AML-193 (cell line): ENCODE results near the gene CAST.
"Not testable (repeated sequence)": the region's sequence is repeated elsewhere in the genome, so short reads cannot be mapped to it uniquely, and the experiment has no call there.

Experiments
- DNase-seq, 2 experiments: peaks; one replicate each; lab custom pipeline; 2025; lab: John Stamatoyannopoulos, UW

CAST gene

GRCh38 chr5:96661855-96662724 lies at the start of gene CAST:
CAST (plus strand) TSS chr5:96662376; CDS start chr5:96662423, 47 bp downstream.
- peak; percentile 87 to 89 for DNase-seq

- DNase-seq = peak; percentile 35 to 46
Measured at GRCh38 chr5:96614110-96614691, 48.0 kb upstream of the CAST start.

- no peak for DNase-seq
Measured at GRCh38 chr5:96615223-96615622, 47.0 kb upstream of the CAST start.

DNA sequence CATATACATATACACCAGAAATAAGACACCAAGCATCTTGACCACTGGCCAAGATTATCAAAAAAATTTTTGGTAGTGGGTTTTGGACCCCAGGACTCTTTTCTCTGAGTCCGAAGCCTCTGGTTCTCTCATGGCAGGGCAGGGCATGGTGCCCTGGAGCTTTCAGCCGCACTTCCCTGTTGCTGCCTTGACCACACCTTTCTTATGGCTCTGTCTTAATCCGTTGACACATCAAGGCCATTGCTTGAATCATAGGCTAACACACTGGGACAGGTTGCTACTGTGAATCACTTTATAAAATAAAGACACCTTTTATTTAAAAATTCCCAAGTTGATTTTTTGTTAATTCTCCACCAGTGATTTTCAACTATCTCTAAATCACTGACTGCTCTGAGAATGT lies 45.4 kb upstream of the CAST start:
- DNase-seq = no peak

DNA sequence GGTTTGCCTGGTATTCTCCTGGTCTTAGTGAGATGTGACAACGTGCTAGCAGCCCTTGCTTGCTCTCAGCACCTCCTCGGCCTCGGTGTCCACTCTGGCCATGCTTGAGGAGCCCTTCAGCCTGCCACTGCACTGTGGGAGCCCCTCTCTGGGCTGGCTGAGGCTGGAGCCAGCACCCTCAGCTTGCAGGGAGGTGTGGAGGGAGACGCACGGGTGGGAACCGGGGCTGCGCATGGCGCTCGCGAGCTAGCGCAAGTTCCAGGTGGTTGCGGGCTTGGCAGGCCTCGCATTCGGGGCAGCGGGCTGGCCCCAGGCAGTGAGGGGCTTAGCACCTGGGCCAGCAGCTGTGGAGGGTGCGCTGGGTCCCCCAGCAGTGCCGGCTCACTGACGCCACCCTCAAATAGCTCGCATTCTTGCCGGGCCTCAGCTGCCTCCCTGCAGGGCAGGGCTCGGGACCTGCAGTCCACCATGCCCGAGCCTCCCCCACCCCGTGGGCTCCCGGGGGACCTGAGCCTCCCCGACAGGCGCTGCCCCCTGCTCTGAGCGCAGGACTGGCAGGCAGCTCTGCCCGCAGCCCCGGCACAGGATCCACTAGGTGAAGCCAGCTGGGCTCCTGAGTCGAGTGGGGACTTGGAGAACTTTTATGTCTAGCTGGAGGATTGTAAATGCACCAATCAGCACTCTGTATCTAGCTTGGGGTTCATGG lies 43.7 kb upstream of the CAST start:
- DNase-seq = not testable (repeated sequence)

DNA sequence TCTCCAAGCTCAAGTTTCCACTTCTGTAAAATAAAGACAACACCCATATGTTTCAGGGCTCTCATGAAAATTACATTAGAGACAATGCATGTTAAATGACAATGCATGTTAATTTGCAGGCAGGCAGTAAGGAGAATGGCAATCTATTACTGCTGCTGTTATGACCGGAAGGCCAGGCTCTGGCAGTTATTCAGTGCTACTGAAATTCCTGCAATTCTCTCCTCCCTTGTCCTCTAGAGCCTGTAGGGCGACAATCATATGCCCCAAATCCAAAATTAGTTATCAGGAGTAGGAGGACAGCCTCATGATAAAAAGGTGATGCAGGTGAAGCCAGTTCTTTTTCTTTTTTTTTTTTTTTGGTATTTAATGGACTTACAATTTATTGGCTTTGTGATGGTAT lies 42.2 kb upstream of the CAST start:
- DNase-seq = no peak

- no peak for DNase-seq
Measured at GRCh38 chr5:96624596-96624995, 37.6 kb upstream of the CAST start.

DNA sequence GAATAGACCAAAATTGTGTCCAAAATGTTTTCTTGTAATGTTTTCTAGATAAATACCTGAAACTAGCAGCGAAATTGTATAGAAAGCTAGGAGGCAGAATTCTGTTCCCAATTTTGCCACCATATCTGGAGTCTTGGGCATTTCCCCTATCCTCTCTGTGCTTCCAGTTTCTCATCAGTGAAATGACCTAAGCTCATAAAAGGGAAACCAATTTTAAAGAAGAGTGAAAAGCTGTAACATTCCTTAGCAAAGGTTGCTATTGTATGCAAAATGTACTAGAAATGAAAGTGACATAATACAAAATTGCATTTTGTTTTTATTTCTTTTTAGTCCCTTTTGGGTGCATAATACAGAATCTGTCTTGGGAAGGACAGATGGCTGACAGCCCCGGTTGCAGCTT lies 36.8 kb upstream of the CAST start:
- DNase-seq = no peak

DNA sequence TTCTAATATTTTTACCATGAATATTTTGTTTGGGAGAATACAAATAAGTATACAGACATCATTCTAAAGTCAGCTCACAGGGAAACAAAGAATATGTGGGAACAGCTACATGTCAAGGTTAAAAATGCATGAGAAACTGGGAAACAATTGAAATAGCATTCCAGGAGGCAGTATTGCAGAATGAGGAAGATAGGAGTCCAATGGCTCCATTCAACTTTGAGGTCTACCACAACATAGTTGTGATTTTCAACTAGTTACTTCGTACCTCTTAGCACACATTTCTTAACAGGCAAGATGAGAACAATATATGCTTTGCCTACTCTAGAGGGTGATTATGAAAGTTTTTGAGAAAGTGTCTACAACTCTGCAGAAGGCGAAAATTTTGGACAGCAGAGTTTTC lies 35.2 kb upstream of the CAST start:
- no peak for DNase-seq

- DNase-seq = no peak
Measured at GRCh38 chr5:96627792-96628398, 34.3 kb upstream of the CAST start.

- no peak for DNase-seq
Measured at GRCh38 chr5:96628406-96628805, 33.8 kb upstream of the CAST start.

DNA sequence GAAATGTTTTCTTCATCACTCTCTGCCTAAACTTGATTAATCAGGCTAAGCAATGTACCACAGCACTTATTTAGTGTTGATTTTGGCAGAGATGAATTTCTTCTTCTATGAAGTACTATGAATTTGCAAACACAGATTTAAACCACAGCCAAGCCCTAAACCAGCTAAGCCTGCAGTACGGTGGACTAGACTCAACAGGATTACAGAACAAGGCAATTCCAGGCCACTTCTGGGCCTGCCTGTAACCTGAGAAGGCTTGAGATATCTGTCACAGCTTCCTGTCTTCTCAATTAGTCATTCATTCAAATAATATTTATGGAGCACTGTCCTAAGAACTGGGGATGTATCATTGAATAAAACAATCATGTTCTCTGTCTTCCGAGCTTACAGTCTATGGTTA lies 32.4 kb upstream of the CAST start:
- DNase-seq = no peak

DNA sequence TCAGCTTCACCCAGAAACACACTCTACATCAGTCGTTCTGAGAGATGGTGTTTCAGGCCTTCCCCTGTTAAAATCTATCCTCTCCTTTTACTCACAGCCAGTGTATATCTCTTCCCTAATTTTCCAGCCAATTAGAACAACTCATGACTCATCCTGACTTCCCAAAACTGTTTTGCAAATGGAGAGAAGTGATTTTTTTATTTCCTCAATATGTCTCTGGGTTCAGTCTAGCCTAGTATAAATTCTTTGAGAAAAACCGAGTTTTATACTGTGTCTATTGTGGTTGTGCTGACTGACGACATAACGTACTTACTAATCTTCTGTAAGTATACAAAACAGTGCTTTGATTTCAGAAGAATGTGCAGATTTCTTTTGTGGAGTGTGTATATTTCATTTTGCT lies 28.4 kb upstream of the CAST start:
- no peak for DNase-seq

GRCh38 chr5:96634881-96635280 lies 27.3 kb upstream of the CAST start:
- DNase-seq = no peak

DNA sequence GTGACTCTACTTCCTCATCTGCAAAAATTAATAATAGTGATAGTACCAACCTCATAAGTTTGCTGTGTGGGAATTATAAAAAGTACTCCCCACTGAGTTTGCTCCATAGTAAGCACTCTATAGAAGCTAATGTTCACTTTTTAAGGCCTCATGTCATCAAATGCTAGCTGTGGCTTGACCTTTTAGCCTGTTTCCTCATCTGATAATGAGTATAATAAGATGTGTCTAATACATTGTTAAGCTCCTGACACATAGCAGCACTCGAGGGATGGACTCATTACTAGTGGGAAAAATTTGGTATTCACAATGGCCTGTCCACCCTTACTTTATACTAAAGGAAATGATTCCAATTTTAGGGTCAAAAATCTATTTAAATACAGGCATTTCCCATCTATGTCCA lies 26.1 kb upstream of the CAST start:
- no peak for DNase-seq

DNA sequence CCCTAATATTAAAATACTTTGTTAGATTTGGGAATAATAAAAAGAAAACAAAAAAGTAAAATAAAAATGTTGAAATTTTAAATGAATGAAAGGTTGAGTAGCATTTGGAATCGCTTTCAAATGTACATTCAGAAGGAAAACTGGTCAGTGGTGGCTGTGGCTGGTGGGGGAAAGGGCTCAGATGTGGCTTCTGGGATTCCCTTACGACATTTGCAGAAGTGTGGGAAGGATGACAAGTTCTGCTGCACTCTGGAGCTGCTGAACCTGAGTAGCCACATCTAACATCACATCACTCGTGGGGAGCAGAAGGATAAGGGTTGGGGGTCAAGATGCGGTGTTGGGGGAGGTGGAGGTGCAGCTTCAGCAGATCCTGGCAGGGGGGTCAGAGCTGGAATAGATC lies 25.6 kb upstream of the CAST start:
- no peak for DNase-seq

GRCh38 chr5:96637196-96637595 lies 25.0 kb upstream of the CAST start:
- no peak for DNase-seq

- no peak for DNase-seq
Measured at GRCh38 chr5:96638561-96638960, 23.6 kb upstream of the CAST start.

DNA sequence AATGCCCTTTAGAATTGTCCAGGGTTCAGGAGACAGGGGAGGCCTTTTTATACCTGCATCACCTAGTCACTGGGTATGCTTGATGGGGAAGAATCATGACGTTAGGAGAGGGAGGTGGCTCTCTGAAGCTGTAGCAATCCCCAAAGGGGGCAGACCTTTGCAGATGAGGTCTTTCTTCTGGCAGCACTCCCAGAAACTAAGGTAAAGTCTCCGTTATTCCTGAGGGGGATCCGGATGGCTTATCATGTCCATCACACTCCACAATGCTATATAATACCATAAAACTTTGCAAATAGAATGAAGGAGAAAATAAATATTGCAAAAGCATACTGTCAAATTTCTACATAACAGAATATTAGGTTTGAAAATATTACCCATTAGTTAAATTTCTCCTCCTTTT lies 21.5 kb upstream of the CAST start:
- no peak for DNase-seq

DNA sequence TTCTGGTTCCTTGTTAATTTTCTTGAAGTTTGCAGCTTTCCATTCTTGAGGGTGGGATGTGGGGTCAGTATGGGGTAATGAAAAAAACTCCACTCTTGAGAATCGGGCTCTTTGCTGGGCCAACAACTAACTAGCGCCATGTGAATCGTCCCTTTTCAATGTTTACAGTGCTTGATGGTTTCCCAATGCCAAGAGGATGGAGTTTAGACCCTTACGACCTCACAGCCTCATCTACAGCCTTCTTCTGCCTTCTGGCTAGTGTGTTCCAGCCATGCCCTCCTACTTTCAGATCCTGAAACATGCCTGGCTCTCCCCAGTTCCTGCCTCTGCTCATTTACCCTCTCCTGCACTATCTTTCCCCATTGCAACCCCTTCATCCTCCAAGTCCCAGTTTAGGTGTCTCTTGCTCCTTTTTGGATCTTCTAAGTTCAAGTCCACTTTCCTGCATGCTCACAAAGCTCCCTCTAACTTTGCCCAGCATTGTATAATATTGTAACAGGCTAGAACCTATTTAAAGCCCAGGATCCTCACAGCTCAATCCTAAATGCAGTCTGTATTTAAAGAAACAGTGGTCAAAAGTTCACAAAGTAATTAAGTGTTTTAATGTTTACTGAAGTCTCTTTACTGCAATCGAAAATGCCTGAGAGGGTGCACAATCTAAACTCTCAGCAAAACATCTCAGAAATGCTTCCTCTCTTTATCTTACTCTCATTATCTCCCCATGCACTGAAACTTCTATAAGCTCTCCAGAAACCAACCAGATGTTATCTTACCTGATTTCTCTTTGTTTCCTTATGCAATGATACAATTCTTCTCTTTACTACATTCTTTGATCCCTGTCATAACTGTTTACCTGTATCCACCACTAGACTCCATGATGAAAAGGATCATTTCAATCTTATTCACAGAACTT lies 20.6 kb upstream of the CAST start:
- DNase-seq = no peak

DNA sequence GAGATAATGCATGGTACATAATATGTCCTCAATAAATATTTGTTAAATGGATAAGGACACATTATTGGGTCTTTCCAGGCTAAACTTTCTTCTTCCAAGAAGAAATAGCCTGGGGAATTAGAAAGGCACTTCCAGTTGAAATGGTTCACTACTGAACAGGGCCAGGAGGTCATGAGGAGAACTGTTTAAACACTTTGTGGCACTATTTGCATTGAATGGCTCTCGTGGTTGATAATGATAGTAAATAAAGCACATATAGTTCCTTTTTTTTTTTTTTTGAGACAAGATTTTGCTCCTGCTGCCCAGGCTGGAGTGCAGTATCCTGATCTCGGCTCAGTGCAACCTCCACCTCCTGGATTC lies 19.9 kb upstream of the CAST start:
- no peak for DNase-seq

DNA sequence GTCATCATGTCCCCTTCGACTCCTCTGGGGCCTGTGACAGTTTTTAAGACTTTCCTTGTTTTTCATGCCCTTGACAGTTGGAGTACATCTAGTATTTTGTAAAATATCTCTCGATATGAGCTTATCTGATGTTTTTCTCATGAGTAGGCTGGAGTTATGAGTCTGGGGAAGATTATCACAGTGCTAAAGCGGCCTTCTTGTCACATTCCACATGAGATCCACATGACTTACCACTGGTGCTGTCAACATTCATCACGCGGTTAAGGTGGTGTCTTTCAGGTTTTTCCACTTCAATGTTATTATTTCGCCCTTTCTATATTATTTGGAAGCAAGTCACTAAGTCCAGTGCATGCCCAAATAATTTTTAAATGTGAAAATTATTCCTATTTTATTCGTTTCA lies 17.1 kb upstream of the CAST start:
- DNase-seq = no peak
